ENCODE data around the gene IGFBP2.
A peak's percentile ranks its signal among the peaks of the same experiment; 100 is the strongest.
"Not testable (repeated sequence)": the region's sequence is repeated elsewhere in the genome, so short reads cannot be mapped to it uniquely, and the experiment has no call there.

Gene IGFBP2

GRCh38 chr2:216632952-216633615, at the start of gene IGFBP2:
Gene IGFBP2, plus strand, starts transcription at chr2:216633420. Its CDS starts 104 bp downstream, at chr2:216633524.
- Mint-ChIP-seq H3K4me3 (peak within 1 kb of the TSS; percentile 81), H3K36me3 (ENCODE audit: low read depth) (no peaks in the 10 kb centered on the region), H3K9me3 (no peaks in the 10 kb centered on the region), H3K4me1 (peaks cover 26% of the 10 kb centered on the region), H3K27me3 (peaks cover 62% of the 10 kb centered on the region), H3K27ac (peak within 1 kb of the TSS; percentile 54)
- ATAC-seq: peak; percentile 55
- DNase-seq: peak; percentile 52

- no peak overlapping the region for H3K4me3 Mint-ChIP-seq
- DNase-seq: no peak
- peaks cover 22% of the 10 kb centered on the region for H3K27me3 Mint-ChIP-seq
- no peak overlapping the region for H3K27ac Mint-ChIP-seq
- H3K4me1 Mint-ChIP-seq: no peaks in the 10 kb centered on the region
- ATAC-seq: no peak
- peaks cover 3% of the 10 kb centered on the region for H3K9me3 Mint-ChIP-seq
- H3K36me3 Mint-ChIP-seq (ENCODE audit: low read depth): no peaks in the 10 kb centered on the region
Observed at GRCh38 chr2:216583606-216584005, 49.6 kb upstream of the IGFBP2 start.

GRCh38 chr2:216584112-216584511, 49.1 kb upstream of the IGFBP2 start:
- no peak overlapping the region for H3K27ac Mint-ChIP-seq
- no peaks in the 10 kb centered on the region for H3K36me3 Mint-ChIP-seq (ENCODE audit: low read depth)
- DNase-seq (no peak), ATAC-seq (no peak)
- peaks cover 3% of the 10 kb centered on the region for H3K9me3 Mint-ChIP-seq
- H3K4me1 Mint-ChIP-seq: no peaks in the 10 kb centered on the region
- H3K4me3 Mint-ChIP-seq: no peak overlapping the region
- H3K27me3 Mint-ChIP-seq: peaks cover 21% of the 10 kb centered on the region

GRCh38 chr2:216585441-216585840, 47.8 kb upstream of the IGFBP2 start:
- Mint-ChIP-seq H3K9me3 (peaks cover 3% of the 10 kb centered on the region), H3K27ac (no peak overlapping the region), H3K27me3 (peaks cover 17% of the 10 kb centered on the region), H3K4me3 (no peak overlapping the region), H3K36me3 (ENCODE audit: low read depth) (no peaks in the 10 kb centered on the region), H3K4me1 (no peaks in the 10 kb centered on the region)
- DNase-seq (no peak), ATAC-seq (no peak)

- Mint-ChIP-seq H3K27me3 (peaks cover 8% of the 10 kb centered on the region), H3K9me3 (peaks cover 3% of the 10 kb centered on the region), H3K4me3 (no peak overlapping the region), H3K27ac (no peak overlapping the region), H3K36me3 (ENCODE audit: low read depth) (no peaks in the 10 kb centered on the region), H3K4me1 (no peaks in the 10 kb centered on the region)
- ATAC-seq: no peak
- no peak for DNase-seq
Observed at GRCh38 chr2:216588861-216589710, 44.1 kb upstream of the IGFBP2 start.

GRCh38 chr2:216589791-216590190, 43.4 kb upstream of the IGFBP2 start:
- no peak overlapping the region for H3K4me3 Mint-ChIP-seq
- no peak overlapping the region for H3K27ac Mint-ChIP-seq
- no peak for DNase-seq
- no peaks in the 10 kb centered on the region for H3K36me3 Mint-ChIP-seq (ENCODE audit: low read depth)
- ATAC-seq: no peak
- H3K9me3 Mint-ChIP-seq: peaks cover 3% of the 10 kb centered on the region
- H3K4me1 Mint-ChIP-seq: no peaks in the 10 kb centered on the region
- H3K27me3 Mint-ChIP-seq: peaks cover 3% of the 10 kb centered on the region

GRCh38 chr2:216590780-216591179, 42.4 kb upstream of the IGFBP2 start:
- H3K4me1 Mint-ChIP-seq: no peaks in the 10 kb centered on the region
- H3K36me3 Mint-ChIP-seq (ENCODE audit: low read depth): no peaks in the 10 kb centered on the region
- ATAC-seq (no peak), DNase-seq (no peak)
- H3K9me3 Mint-ChIP-seq: peaks cover 3% of the 10 kb centered on the region
- H3K27me3 Mint-ChIP-seq: peaks cover 3% of the 10 kb centered on the region
- no peak overlapping the region for H3K4me3 Mint-ChIP-seq
- H3K27ac Mint-ChIP-seq: no peak overlapping the region

GRCh38 chr2:216591480-216591879, 41.7 kb upstream of the IGFBP2 start:
- DNase-seq: no peak
- Mint-ChIP-seq H3K9me3 (no peaks in the 10 kb centered on the region), H3K27ac (no peak overlapping the region), H3K27me3 (no peaks in the 10 kb centered on the region), H3K4me3 (no peak overlapping the region), H3K4me1 (no peaks in the 10 kb centered on the region), H3K36me3 (ENCODE audit: low read depth) (no peaks in the 10 kb centered on the region)
- no peak for ATAC-seq

- H3K9me3 Mint-ChIP-seq: no peaks in the 10 kb centered on the region
- H3K27me3 Mint-ChIP-seq: peaks cover 7% of the 10 kb centered on the region
- H3K27ac Mint-ChIP-seq: no peak overlapping the region
- ATAC-seq (no peak), DNase-seq (no peak)
- H3K4me1 Mint-ChIP-seq: no peaks in the 10 kb centered on the region
- H3K4me3 Mint-ChIP-seq: no peak overlapping the region
- no peaks in the 10 kb centered on the region for H3K36me3 Mint-ChIP-seq (ENCODE audit: low read depth)
Observed at GRCh38 chr2:216594081-216594480, 39.1 kb upstream of the IGFBP2 start.

GRCh38 chr2:216596236-216596979, 36.8 kb upstream of the IGFBP2 start:
- Mint-ChIP-seq H3K9me3 (no peaks in the 10 kb centered on the region), H3K27me3 (peaks cover 8% of the 10 kb centered on the region), H3K36me3 (ENCODE audit: low read depth) (no peaks in the 10 kb centered on the region), H3K4me1 (no peaks in the 10 kb centered on the region), H3K27ac (no peak overlapping the region), H3K4me3 (no peak overlapping the region)
- ATAC-seq: no peak
- DNase-seq: no peak

- peaks cover 10% of the 10 kb centered on the region for H3K27me3 Mint-ChIP-seq
- no peaks in the 10 kb centered on the region for H3K4me1 Mint-ChIP-seq
- H3K27ac Mint-ChIP-seq: no peak overlapping the region
- no peak for ATAC-seq
- DNase-seq: no peak
- H3K36me3 Mint-ChIP-seq (ENCODE audit: low read depth): no peaks in the 10 kb centered on the region
- H3K4me3 Mint-ChIP-seq: no peak overlapping the region
- H3K9me3 Mint-ChIP-seq: no peaks in the 10 kb centered on the region
Observed at GRCh38 chr2:216596980-216597509, 36.2 kb upstream of the IGFBP2 start.

GRCh38 chr2:216597825-216598224, 35.4 kb upstream of the IGFBP2 start:
- H3K36me3 Mint-ChIP-seq (ENCODE audit: low read depth); DNase-seq; ATAC-seq; H3K27ac Mint-ChIP-seq; H3K27me3 Mint-ChIP-seq; H3K9me3 Mint-ChIP-seq; H3K4me1 Mint-ChIP-seq; H3K4me3 Mint-ChIP-seq: not testable (repeated sequence)

GRCh38 chr2:216601632-216602409, 31.4 kb upstream of the IGFBP2 start:
- H3K9me3 Mint-ChIP-seq: no peaks in the 10 kb centered on the region
- ATAC-seq (no peak), DNase-seq (no peak)
- no peak overlapping the region for H3K27ac Mint-ChIP-seq
- peaks cover 6% of the 10 kb centered on the region for H3K4me1 Mint-ChIP-seq
- H3K4me3 Mint-ChIP-seq: no peak overlapping the region
- H3K27me3 Mint-ChIP-seq: peaks cover 13% of the 10 kb centered on the region
- peaks cover 2% of the 10 kb centered on the region for H3K36me3 Mint-ChIP-seq (ENCODE audit: low read depth)

Measured in activated naive CD8-positive, alpha-beta T cell treated with anti-CD3 and anti-CD28 coated beads, Interleukin-2, amount 50 U/mL, for 24 hours (primary cell).